Stimulated activated CD8-positive, alpha-beta memory T cell treated with anti-CD3 and anti-CD28 coated beads, Interleukin-4, amount 100 ng/mL, for 4 hours (primary cell): ENCODE data around the gene SUSD2.
A peak's percentile ranks its signal among the peaks of the same experiment; 100 is the strongest.

Experiments
- DNase-seq, 2 donors: peaks; one replicate each; pipeline ENCODE4 v3.0.0-alpha.2; 2020; ENCODE audit warnings: low read depth in 2 of 2, low spot score in 1 of 2

SUSD2 gene

GRCh38 chr22:24153353-24153752 is 27.9 kb upstream of the SUSD2 start:
- DNase-seq = no peak

- DNase-seq = no peak
Measured at GRCh38 chr22:24153959-24154358, 27.3 kb upstream of the SUSD2 start.

DNA sequence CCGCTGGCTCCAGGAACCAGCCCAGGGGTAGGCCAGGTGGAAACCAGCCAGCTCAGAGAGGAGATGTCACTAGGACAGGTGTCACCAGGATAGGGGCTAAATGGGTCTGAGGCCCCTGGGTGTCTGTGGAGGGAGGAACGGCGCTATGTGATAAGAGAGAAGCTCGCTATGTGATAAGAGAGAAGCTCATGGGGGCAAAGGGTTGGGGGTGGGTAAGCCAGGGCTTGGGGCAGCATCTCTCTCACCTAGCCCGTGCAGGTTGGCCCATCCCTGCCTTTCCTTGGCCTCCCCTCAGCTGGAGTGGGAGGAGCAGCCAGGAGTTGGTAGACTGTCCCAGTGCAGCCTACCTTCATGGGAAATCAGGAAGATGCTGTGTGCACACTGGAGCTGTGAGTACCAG is 26.5 kb upstream of the SUSD2 start:
- no peak for DNase-seq

GRCh38 chr22:24155627-24156140 is 25.6 kb upstream of the SUSD2 start:
- DNase-seq = peak in 1 of 2 donors; percentile 21

DNA sequence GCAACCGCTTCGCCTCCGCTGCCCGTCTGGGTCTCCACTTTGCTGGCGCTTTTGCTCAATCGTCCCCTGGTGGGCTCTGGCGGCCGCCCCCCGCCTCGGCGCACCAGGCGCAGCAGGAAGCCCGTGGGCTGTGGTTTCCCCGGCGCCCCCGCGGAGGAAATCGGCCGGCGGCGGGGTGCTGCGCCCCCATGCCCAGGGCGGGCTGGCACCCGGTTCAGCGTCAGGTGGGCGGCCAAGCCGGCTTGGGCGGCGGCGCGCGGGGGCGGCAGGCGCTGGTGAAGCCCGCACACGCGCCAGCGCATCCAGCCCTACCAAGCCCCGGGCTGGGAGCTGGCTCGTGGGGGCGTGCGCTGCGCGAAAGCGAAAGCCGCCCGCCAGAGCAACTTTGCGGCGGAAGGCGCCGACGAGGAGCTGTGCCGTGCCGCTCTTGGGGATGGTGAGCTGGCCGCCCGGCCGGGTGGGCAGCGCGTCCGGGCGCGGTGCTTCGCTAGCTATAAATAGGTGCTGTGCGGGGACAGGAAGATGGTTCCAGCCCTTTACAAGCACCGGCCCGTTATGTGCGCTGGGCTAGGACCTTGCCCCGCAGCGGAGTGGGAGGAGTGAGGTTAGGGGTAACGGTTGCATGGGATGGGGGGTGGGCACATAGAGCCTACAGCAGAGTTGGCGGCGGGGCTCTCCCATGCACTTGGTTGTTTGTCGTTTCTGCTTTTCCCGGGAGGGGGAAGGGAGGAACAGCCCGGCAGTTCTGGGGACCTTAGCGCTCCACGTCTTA is 25.0 kb upstream of the SUSD2 start:
- peak; percentile 57 to 77 for DNase-seq

GRCh38 chr22:24156913-24157821 is 24.1 kb upstream of the SUSD2 start:
- peak; percentile 54 to 74 for DNase-seq

DNA sequence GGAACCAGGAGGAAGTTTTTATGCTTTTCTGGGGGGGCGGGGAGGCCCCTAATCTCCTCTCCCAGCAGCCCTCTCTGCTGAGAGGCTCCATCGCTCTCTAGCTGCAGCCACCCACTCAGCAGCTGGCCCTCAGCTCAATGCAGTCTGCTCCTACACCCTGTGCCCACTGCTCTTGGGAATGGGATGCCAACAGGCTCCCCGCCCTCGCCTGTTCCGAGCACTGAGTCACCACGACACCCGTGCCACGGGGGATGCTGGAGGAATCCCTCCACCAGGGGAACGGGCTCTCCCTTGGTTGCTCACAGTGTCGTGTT is 23.5 kb upstream of the SUSD2 start:
- DNase-seq = no peak

DNA sequence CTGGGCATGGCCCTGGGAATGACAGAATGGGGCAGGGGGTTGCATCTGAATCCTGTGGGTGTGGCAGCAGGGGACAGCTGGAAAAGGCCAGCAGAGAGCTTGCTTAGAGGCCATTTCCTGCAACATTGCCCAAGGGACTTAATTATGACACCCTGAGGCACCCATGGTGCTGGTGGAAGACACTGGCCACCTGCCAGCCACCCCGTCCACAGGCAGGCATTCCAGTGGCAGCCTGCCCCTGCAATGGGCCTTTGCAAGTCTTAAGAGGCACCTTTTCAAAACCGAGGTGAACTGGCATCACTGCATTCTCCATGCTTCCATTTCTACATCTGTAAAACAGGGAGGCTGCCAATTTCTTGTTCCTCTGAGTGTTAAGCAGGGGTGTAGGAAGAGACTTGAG is 21.6 kb upstream of the SUSD2 start:
- DNase-seq = no peak

DNA sequence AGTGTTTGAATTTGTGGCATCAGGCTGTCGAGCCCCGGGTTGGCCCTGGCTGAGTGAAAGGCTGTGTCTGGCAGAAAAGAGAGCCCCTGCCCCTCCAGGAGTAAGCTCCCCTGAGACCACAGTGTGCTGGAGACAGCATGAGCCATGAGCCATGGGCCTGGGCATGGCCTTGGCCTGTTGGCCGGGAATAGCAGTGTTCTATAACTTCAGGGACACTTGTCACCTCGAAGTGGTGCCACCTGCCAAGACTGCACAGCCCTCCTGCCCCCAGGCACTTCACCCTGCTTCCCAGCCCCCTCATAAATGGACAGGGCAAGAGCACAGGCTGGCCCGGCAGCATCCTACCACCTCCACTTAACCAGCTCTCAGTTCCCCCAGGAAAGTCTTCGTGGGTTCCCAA is 20.7 kb upstream of the SUSD2 start:
- no peak for DNase-seq

DNA sequence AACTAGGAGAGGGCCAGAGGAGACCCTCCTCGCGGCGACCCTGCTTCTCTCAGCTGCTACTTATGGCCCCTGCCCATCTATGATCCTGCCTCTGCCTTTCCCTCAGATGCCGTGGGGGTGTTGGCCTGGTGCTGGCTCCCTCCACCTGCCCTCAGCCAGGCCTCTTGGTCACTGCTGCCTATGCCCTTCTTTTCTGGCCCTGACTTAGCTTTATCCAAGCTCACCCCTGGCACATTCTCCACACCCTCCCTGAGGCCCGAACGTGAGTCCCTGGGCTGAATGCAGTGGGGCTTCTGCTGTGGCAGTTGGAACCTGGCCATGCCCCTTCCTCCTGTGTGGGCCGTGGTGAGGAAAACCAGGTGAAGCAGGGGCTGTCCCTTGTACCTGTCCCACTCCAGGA is 19.8 kb upstream of the SUSD2 start:
- no peak for DNase-seq

DNA sequence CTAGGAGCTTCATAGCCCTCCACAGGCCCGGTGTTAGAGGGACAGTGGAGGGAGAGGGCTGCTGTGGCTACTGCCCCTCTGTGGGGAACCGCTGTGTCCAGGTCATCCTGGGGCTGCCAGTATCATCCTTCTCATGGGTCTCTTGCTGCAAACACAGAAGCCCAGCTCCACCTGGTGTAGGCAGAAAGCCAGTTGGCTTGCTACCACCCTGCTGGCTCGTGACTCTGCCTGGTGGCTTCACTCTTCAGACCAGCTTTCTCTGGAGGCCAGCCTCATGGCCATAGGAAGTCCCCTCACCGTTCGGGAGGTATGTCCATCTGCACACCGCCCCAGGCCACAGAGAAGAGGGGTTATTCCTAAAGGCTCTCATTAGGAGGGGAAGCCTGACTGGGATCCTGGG is 19.4 kb upstream of the SUSD2 start:
- DNase-seq = no peak

DNA sequence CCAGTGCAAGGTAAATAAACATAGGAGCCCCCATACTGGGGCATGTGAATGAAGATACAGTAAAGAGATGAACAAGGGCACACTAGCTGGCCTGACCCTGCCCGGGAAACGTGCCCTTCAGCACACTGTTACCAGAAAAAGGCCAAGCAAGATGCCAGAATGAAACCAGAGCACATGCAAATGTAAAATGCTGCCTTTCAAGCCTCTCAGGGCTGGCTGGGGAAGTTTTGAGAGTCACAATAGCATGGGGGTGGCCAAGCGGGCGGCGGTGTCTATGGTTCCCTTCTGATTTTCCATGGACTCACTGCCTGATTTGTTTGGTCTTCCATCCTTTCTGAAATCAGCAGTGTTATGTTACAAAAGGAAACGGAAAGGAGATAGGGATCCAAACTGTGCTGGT is 18.9 kb upstream of the SUSD2 start:
- no peak for DNase-seq

GRCh38 chr22:24164243-24164642 is 17.0 kb upstream of the SUSD2 start:
- DNase-seq = no peak

DNA sequence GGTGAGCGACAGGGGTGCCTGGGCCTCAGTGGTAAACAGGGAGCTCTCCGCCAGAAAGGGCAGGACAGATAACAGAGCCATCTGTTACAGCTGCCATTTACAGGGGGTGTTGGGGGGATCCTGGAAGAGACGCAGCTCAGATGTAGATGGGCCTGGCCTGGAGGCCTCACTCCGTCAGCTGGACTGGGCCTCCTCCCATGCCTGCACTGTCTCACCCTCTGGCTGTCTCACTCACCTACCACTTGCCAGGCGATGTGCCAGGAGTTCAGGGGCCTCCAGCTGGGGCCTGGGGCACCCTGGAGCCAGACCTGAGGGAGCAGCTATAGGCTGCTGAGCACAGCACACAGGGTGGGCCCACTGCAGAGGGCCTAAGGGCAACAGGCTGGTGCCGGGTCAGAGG is 16.3 kb upstream of the SUSD2 start:
- DNase-seq = no peak

- no peak for DNase-seq
Measured at GRCh38 chr22:24165673-24166072, 15.6 kb upstream of the SUSD2 start.

GRCh38 chr22:24166811-24167210 is 14.5 kb upstream of the SUSD2 start:
- DNase-seq = no peak

DNA sequence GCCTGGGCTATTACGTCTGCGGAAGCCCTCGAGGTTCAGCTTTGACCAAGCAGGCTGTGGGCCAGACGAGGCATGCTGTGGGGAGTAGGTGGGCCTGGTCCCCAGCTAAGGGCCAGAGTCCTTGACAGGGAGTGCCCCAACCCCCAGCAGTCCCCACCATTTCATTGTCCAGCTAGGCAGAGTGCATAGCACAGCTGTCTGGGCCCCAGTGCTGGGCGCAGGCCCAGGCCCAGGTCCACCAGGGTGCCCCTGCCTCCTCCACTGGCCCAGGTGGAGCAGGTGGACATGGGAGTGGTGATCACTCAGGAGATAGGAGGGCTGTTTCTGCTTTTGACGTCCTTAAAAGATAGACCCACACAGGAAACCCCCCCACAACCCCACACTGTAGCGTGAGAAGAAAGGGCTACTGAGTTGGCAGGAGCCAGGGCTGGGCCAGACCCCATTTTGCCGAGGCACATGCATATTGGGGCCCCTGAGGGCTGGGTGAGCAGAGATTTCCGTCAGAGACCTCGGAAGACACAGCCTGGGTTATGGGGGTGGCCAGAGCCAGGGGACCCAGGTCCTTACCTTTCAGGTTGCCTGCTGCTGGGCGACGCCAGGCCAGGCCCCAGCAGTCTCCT is 11.7 kb upstream of the SUSD2 start:
- DNase-seq = no peak

GRCh38 chr22:24170188-24170587 is 11.1 kb upstream of the SUSD2 start:
- DNase-seq = no peak

- no peak for DNase-seq
Measured at GRCh38 chr22:24170632-24171031, 10.7 kb upstream of the SUSD2 start.

- no peak for DNase-seq
Measured at GRCh38 chr22:24171822-24172221, 9.5 kb upstream of the SUSD2 start.

- peak in 1 of 2 donors; percentile 42 for DNase-seq
Measured at GRCh38 chr22:24175160-24175808, 6.0 kb upstream of the SUSD2 start.
